ENCODE results near the gene ENSA. TPM values are rescaled to one million over a fixed set of nuclear protein-coding genes. Genes with fewer than 3 reads are reported as not detected.
"Not testable (repeated sequence)": the region's sequence is repeated elsewhere in the genome, so short reads cannot be mapped to it uniquely, and the experiment has no call there.

Gene ENSA
- polyA plus RNA-seq (ENCODE audit: insufficient read length in 12 of 12): 100 to 1,000 TPM in 11 of 12 donors, not detected in 1; 102 to 177 (median 118) TPM
- long read RNA-seq, donor 1, transcript ENSA-205 (4 exons, 792 nt): minor isoform, 7 of 134 reads
- long read RNA-seq, donor 1, transcript ENSA-201 (3 exons, 2,818 nt): minor isoform, 29 of 134 reads
- long read RNA-seq, donor 1, transcript ENSA-208 (4 exons, 2,085 nt): major isoform, 87 of 134 reads
- long read RNA-seq, donor 1, partial matches to known transcripts: 6 of 134 reads
- long read RNA-seq, donor 1, other reads (novel, unspliced or antisense): 0 of 134 reads
- long read RNA-seq, donor 2, transcript ENSA-201 (3 exons, 2,818 nt): major isoform, 28 of 53 reads
- long read RNA-seq, donor 2, transcript ENSA-208 (4 exons, 2,085 nt): minor isoform, 20 of 53 reads
- long read RNA-seq, donor 2, partial matches to known transcripts: 0 of 53 reads
- long read RNA-seq, donor 2, other reads (novel, unspliced or antisense): 0 of 53 reads
- long read RNA-seq, donor 3, transcript ENSA-201 (3 exons, 2,818 nt): minor isoform, 12 of 30 reads
- long read RNA-seq, donor 3, transcript ENSA-208 (4 exons, 2,085 nt): major isoform, 14 of 30 reads
- long read RNA-seq, donor 3, partial matches to known transcripts: 0 of 30 reads
- long read RNA-seq, donor 3, other reads (novel, unspliced or antisense): 0 of 30 reads
- long read RNA-seq, donor 4, transcript ENSA-201 (3 exons, 2,818 nt): major isoform, 11 of 24 reads
- long read RNA-seq, donor 4, transcript ENSA-208 (4 exons, 2,085 nt): minor isoform, 10 of 24 reads
- long read RNA-seq, donor 4, partial matches to known transcripts: 0 of 24 reads
- long read RNA-seq, donor 4, other reads (novel, unspliced or antisense): 0 of 24 reads
- long read RNA-seq, donor 5, transcript ENSA-208 (4 exons, 2,085 nt): minor isoform, 28 of 62 reads
- long read RNA-seq, donor 5, transcript ENSA-201 (3 exons, 2,818 nt): major isoform, 29 of 62 reads
- long read RNA-seq, donor 5, partial matches to known transcripts: 0 of 62 reads
- long read RNA-seq, donor 5, other reads (novel, unspliced or antisense): 0 of 62 reads
- long read RNA-seq, donor 6, transcript ENSA-208 (4 exons, 2,085 nt): major isoform, 17 of 32 reads
- long read RNA-seq, donor 6, transcript ENSA-201 (3 exons, 2,818 nt): minor isoform, 11 of 32 reads
- long read RNA-seq, donor 6, partial matches to known transcripts: 0 of 32 reads
- long read RNA-seq, donor 6, other reads (novel, unspliced or antisense): 0 of 32 reads
- long read RNA-seq, donor 7, transcript ENSA-201 (3 exons, 2,818 nt): major isoform, 10 of 20 reads
- long read RNA-seq, donor 7, transcript ENSA-208 (4 exons, 2,085 nt): minor isoform, 7 of 20 reads
- long read RNA-seq, donor 7, partial matches to known transcripts: 0 of 20 reads
- long read RNA-seq, donor 7, other reads (novel, unspliced or antisense): 0 of 20 reads
- long read RNA-seq, donor 8, transcript ENSA-208 (4 exons, 2,085 nt): minor isoform, 16 of 50 reads
- long read RNA-seq, donor 8, transcript ENSA-201 (3 exons, 2,818 nt): major isoform, 26 of 50 reads
- long read RNA-seq, donor 8, partial matches to known transcripts: 0 of 50 reads
- long read RNA-seq, donor 8, other reads (novel, unspliced or antisense): 0 of 50 reads
- long read RNA-seq, donor 9, transcript ENSA-208 (4 exons, 2,085 nt): major isoform, 25 of 45 reads
- long read RNA-seq, donor 9, transcript ENSA-201 (3 exons, 2,818 nt): minor isoform, 14 of 45 reads
- long read RNA-seq, donor 9, partial matches to known transcripts: 0 of 45 reads
- long read RNA-seq, donor 9, other reads (novel, unspliced or antisense): 0 of 45 reads
- long read RNA-seq, donor 10, transcript ENSA-208 (4 exons, 2,085 nt): minor isoform, 13 of 41 reads
- long read RNA-seq, donor 10, transcript ENSA-201 (3 exons, 2,818 nt): major isoform, 24 of 41 reads
- long read RNA-seq, donor 10, partial matches to known transcripts: 0 of 41 reads
- long read RNA-seq, donor 10, other reads (novel, unspliced or antisense): 0 of 41 reads
- long read RNA-seq, donor 11, transcript ENSA-201 (3 exons, 2,818 nt): major isoform, 28 of 60 reads
- long read RNA-seq, donor 11, transcript ENSA-208 (4 exons, 2,085 nt): minor isoform, 26 of 60 reads
- long read RNA-seq, donor 11, partial matches to known transcripts: 0 of 60 reads
- long read RNA-seq, donor 11, other reads (novel, unspliced or antisense): 0 of 60 reads

GRCh38 chr1:150629115-150629928, at the start of gene ENSA:
ENSA (minus strand) TSS chr1:150629612; CDS start chr1:150629470, 142 bp downstream.
- DNase-seq: peak; percentile 99

GRCh38 chr1:150678988-150679387, 49.6 kb upstream of the ENSA start:
- no peak for DNase-seq

- no peak for DNase-seq
Measured at GRCh38 chr1:150674881-150675280, 45.5 kb upstream of the ENSA start.

GRCh38 chr1:150663321-150663720, 33.9 kb upstream of the ENSA start:
- no peak for DNase-seq

- no peak for DNase-seq
Measured at GRCh38 chr1:150662811-150663210, 33.4 kb upstream of the ENSA start.

- no peak for DNase-seq
Measured at GRCh38 chr1:150661156-150661555, 31.7 kb upstream of the ENSA start.

- no peak for DNase-seq
Measured at GRCh38 chr1:150660584-150660983, 31.2 kb upstream of the ENSA start.

GRCh38 chr1:150657064-150657463, 27.7 kb upstream of the ENSA start:
- DNase-seq: not testable (repeated sequence)

GRCh38 chr1:150654635-150655034, 25.2 kb upstream of the ENSA start:
- DNase-seq: not testable (repeated sequence)

GRCh38 chr1:150650193-150650592, 20.8 kb upstream of the ENSA start:
- no peak for DNase-seq

- DNase-seq: no peak
Measured at GRCh38 chr1:150649441-150650075, 20.1 kb upstream of the ENSA start.

- DNase-seq: peak; percentile 23
Measured at GRCh38 chr1:150642296-150642695, 12.9 kb upstream of the ENSA start.

GRCh38 chr1:150641126-150641815, 11.9 kb upstream of the ENSA start:
- DNase-seq: not testable (repeated sequence)

GRCh38 chr1:150638430-150638829, 9.0 kb upstream of the ENSA start:
- DNase-seq: not testable (repeated sequence)

- not testable (repeated sequence) for DNase-seq
Measured at GRCh38 chr1:150634839-150635622, 5.6 kb upstream of the ENSA start.

- no peak for DNase-seq
Measured at GRCh38 chr1:150628766-150629114, 672 bp downstream of the ENSA start.
